ENCODE results near the gene NDUFAF4. TPM values are rescaled to one million over a fixed set of nuclear protein-coding genes. Genes with fewer than 3 reads are reported as not detected.

NDUFAF4 gene
- total and polyA plus RNA-seq, 2 of the 8 experiments (the other 6 are each of a cell fraction or from before 2014, with no cell fraction given) = 21.9 to 84.4 TPM

DNA sequence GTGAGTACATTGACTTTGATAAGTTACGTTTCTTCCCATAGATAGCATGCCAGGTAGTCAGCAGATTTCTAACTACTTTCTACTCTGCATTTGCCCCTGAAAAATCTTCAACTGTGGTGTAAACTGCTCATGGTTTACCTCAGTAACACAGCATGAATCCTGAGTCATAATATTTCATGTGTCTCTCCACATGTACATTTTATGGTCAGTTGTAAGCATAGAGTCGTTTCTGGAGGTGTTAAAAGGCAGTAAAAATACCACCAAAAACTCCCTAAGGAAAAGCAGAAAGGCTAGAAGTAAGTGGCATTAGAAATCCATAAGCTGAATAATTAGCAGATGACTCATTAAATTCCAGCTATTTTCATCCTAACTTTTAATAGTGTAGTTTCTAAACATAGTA lies 56.3 kb downstream of the NDUFAF4 start:
- H3K14ac ChIP-seq (ENCODE audit: insufficient read length) = no peak overlapping the region
- H4K5ac ChIP-seq (ENCODE audit: insufficient read length, low read depth, low read length) = no peak overlapping the region
- peaks cover 3 to 13% (median 6%) of the 10 kb centered on the region in 4 experiments; a peak in 5 of 7 replicates for H3K27me3 ChIP-seq (replicated peaks in 1 of 4; ENCODE audit: control insufficient read depth in 3 of 4, extremely low read depth in 1 of 4, insufficient read depth in 3 of 4, low read length in 3 of 4)
- H4K8ac ChIP-seq (ENCODE audit: extremely low read depth, insufficient read depth, low read length) = no peak overlapping the region
- ChIA-PET POLR2A (ENCODE audit: partially characterized antibody) (no interaction called here), CTCF (ENCODE audit: partially characterized antibody) (no interaction called here)
- no peak overlapping the region for H2BK15ac ChIP-seq (ENCODE audit: low read length)
- H3K4me1 ChIP-seq (replicated peaks in 1 of 4; ENCODE audit: control insufficient read depth in 3 of 4, insufficient read depth in 4 of 4, low read length in 3 of 4) = 0 out of 7 replicates have a peak, but pooled peaks cover 0 to 2% (median 0%) of the 10 kb centered on the region in 4 experiments
- 88% methylated on average over 2 of the region's 2 CpGs; no CpG with 5 or more reads in 1 of the 2 experiments for WGBS, 2 experiments (ENCODE audit: extremely low coverage in 1 of 2, insufficient coverage in 1 of 2, insufficient read length in 1 of 2, insufficient replicate concordance in 2 of 2, low coverage in 1 of 2, low lambda C conversion rate in 2 of 2, missing lambda C conversion rate in 1 of 2)
- H3K4me3 ChIP-seq (ENCODE audit: extremely low read depth in 1 of 4, insufficient read depth in 2 of 4, low read depth in 3 of 4, low read length in 4 of 4) = no peak overlapping the region
- no peak overlapping the region for H2AK5ac ChIP-seq (ENCODE audit: low read depth, low read length)
- no peaks in the 10 kb centered on the region for H4K20me1 ChIP-seq (replicated peaks in 1 of 2; ENCODE audit: control insufficient read depth in 1 of 2, insufficient read depth in 2 of 2, low read length in 2 of 2)
- H3K79me2 ChIP-seq (ENCODE audit: control insufficient read depth in 1 of 2, insufficient read depth in 2 of 2, low read length in 2 of 2) = peaks cover 0 to under 1% of the 10 kb centered on the region in 2 experiments; a peak in 1 of 4 replicates
- H3K9me3 ChIP-seq (ENCODE audit: insufficient read depth in 2 of 2, low read depth in 1 of 2, low read length in 1 of 2) = no peaks in the 10 kb centered on the region
- no peaks in the 10 kb centered on the region for H3K36me3 ChIP-seq (ENCODE audit: control insufficient read depth in 2 of 4, insufficient read depth in 4 of 4, low read length in 3 of 4)
- H3K27ac ChIP-seq (ENCODE audit: low read depth, low read length) = no peak overlapping the region
- no peak for DNase-seq (ENCODE audit: low read depth in 1 of 2, low spot score in 2 of 2)
- no peak overlapping the region for H2BK20ac ChIP-seq (ENCODE audit: low read length)
- no peak overlapping the region for H3K18ac ChIP-seq (ENCODE audit: extremely low read depth, low read length)
- H3K23me2 ChIP-seq (ENCODE audit: low read depth, low read length) = no peaks in the 10 kb centered on the region; the same call in 1 of the 2 replicates
- no peak overlapping the region for H2BK120ac ChIP-seq (replicated peaks; ENCODE audit: low read depth, low read length)
- H2AFZ ChIP-seq (ENCODE audit: low read length) = no peak overlapping the region
- H3K56ac ChIP-seq (replicated peaks; ENCODE audit: insufficient read length, low read depth, low read length) = no peak overlapping the region
- no peak overlapping the region for H4K91ac ChIP-seq (replicated peaks; ENCODE audit: insufficient read length, low read length)
- no peak overlapping the region for H3K4me2 ChIP-seq (ENCODE audit: insufficient read depth in 1 of 2, low read depth in 2 of 2, low read length in 2 of 2)
- no peak overlapping the region for H2BK5ac ChIP-seq (ENCODE audit: low read depth, low read length)
- no peaks in the 10 kb centered on the region for H3K79me1 ChIP-seq (ENCODE audit: low read depth, low read length)
- no peak overlapping the region for H3K4ac ChIP-seq (replicated peaks; ENCODE audit: insufficient read length, low read depth, low read length)
- no peak overlapping the region for H3K9ac ChIP-seq (replicated peaks in 1 of 4; ENCODE audit: extremely low read depth in 1 of 4, low read depth in 3 of 4, low read length in 3 of 4)
- H2BK12ac ChIP-seq (ENCODE audit: low read depth, low read length) = no peak overlapping the region
- TF ChIP-seq FOSL1 (IDR thresholded peaks at IDR 0.05; ENCODE audit: insufficient read depth, low read depth, low read length) = no peak
- TF ChIP-seq SAP30 (IDR thresholded peaks at IDR 0.05; ENCODE audit: insufficient read depth, insufficient replicate concordance, low read length) = no peak
- TF ChIP-seq SUZ12 (IDR thresholded peaks at IDR 0.05; ENCODE audit: low read length) = no peak
- no peak for TF ChIP-seq TCF12 (IDR thresholded peaks at IDR 0.05; ENCODE audit: low read depth, low read length)
- no peak for TF ChIP-seq RXRA (IDR thresholded peaks at IDR 0.05; ENCODE audit: insufficient read depth, low read depth, low read length)
- TF ChIP-seq EGR1 (IDR thresholded peaks at IDR 0.05; ENCODE audit: borderline replicate concordance, low read depth, low read length) = no peak
- no peak for FAIRE-seq
- no peak overlapping the region for H3K23ac ChIP-seq (ENCODE audit: insufficient read length)

Data from H1 (cell line).